ENCODE measurements around the gene PRAC1. TPM values are rescaled to one million over a fixed set of nuclear protein-coding genes. Genes with fewer than 3 reads are reported as not detected.

Gene PRAC1
- total and polyA plus RNA-seq, 2 of the 8 experiments (the other 6 are each of a cell fraction or from before 2014, with no cell fraction given) = not detected

GRCh38 chr17:48754500-48755261 lies 32.4 kb upstream of the PRAC1 start:
- no peak for FAIRE-seq
- Histone ChIP-seq H3K79me2 (ENCODE audit: control insufficient read depth in 1 of 2, insufficient read depth in 2 of 2, low read length in 2 of 2) (no peaks in the 10 kb centered on the region), H4K91ac (replicated peaks; ENCODE audit: insufficient read length, low read length) (no peak overlapping the region), H4K8ac (ENCODE audit: extremely low read depth, insufficient read depth, low read length) (no peak overlapping the region), H3K9ac (replicated peaks in 1 of 4; ENCODE audit: extremely low read depth in 1 of 4, low read depth in 3 of 4, low read length in 3 of 4) (no peak overlapping the region), H3K56ac (replicated peaks; ENCODE audit: insufficient read length, low read depth, low read length) (no peak overlapping the region), H3K27ac (ENCODE audit: low read depth, low read length) (no peak overlapping the region), H3K79me1 (ENCODE audit: low read depth, low read length) (no peaks in the 10 kb centered on the region), H2BK120ac (replicated peaks; ENCODE audit: low read depth, low read length) (no peak overlapping the region), H3K36me3 (ENCODE audit: control insufficient read depth in 2 of 4, insufficient read depth in 4 of 4, low read length in 3 of 4) (no peaks in the 10 kb centered on the region; a peak in 1 of 8 replicates), H3K18ac (ENCODE audit: extremely low read depth, low read length) (0 out of 2 replicates have a peak overlapping the region, but pooled peaks have one; percentile 6), H3K9me3 (ENCODE audit: insufficient read depth in 2 of 2, low read depth in 1 of 2, low read length in 1 of 2) (no peaks in the 10 kb centered on the region), H2BK5ac (ENCODE audit: low read depth, low read length) (no peak overlapping the region), H3K14ac (ENCODE audit: insufficient read length) (no peak overlapping the region), H2BK12ac (ENCODE audit: low read depth, low read length) (peak overlapping the region; percentile 35; the same call in 1 of the 2 replicates), H3K4me3 (ENCODE audit: extremely low read depth in 1 of 4, insufficient read depth in 2 of 4, low read depth in 3 of 4, low read length in 4 of 4) (peak overlapping the region in 1 of 4 experiments; percentile 28; a peak in 2 of 8 replicates), H2BK15ac (ENCODE audit: low read length) (no peak overlapping the region), H3K23me2 (ENCODE audit: low read depth, low read length) (peaks cover 2% of the 10 kb centered on the region; the same call in 1 of the 2 replicates), H2AK5ac (ENCODE audit: low read depth, low read length) (peak overlapping the region; percentile 0; the same call in 1 of the 2 replicates), H4K5ac (ENCODE audit: insufficient read length, low read depth, low read length) (no peak overlapping the region), H3K4ac (replicated peaks; ENCODE audit: insufficient read length, low read depth, low read length) (no peak overlapping the region), H2BK20ac (ENCODE audit: low read length) (no peak overlapping the region), H3K4me1 (replicated peaks in 1 of 4; ENCODE audit: control insufficient read depth in 3 of 4, insufficient read depth in 4 of 4, low read length in 3 of 4) (peaks cover 0 to 7% (median 3%) of the 10 kb centered on the region in 4 experiments; a peak in 4 of 7 replicates), H2AFZ (ENCODE audit: low read length) (no peak overlapping the region), H4K20me1 (replicated peaks in 1 of 2; ENCODE audit: control insufficient read depth in 1 of 2, insufficient read depth in 2 of 2, low read length in 2 of 2) (peaks cover 22 to 38% of the 10 kb centered on the region in 2 experiments), H3K23ac (ENCODE audit: insufficient read length) (no peak overlapping the region), H3K4me2 (ENCODE audit: insufficient read depth in 1 of 2, low read depth in 2 of 2, low read length in 2 of 2) (peak overlapping the region; percentile 8 to 53; a peak in 3 of 4 replicates), H3K27me3 (replicated peaks in 1 of 4; ENCODE audit: control insufficient read depth in 3 of 4, extremely low read depth in 1 of 4, insufficient read depth in 3 of 4, low read length in 3 of 4) (peaks cover 82 to 97% (median 94%) of the 10 kb centered on the region in 4 experiments)
- ChIA-PET CTCF (ENCODE audit: partially characterized antibody) (interaction anchor here (0.6 to 18.8 kb wide), 17 partner anchors 11 to 277 kb away, joined by 3 to 186 read pairs (median 4); no protein-coding TSS in a partner anchor), POLR2A (ENCODE audit: partially characterized antibody) (interaction anchor here (1.0 to 1.6 kb wide), 2 partner anchors 9 to 30 kb away, joined by 3 read pairs; no protein-coding TSS in a partner anchor)
- WGBS, 2 experiments (ENCODE audit: extremely low coverage in 1 of 2, insufficient coverage in 1 of 2, insufficient read length in 1 of 2, insufficient replicate concordance in 2 of 2, low coverage in 1 of 2, low lambda C conversion rate in 2 of 2, missing lambda C conversion rate in 1 of 2) = 11% methylated on average over 52 of the region's 52 CpGs; no CpG with 5 or more reads in 1 of the 2 experiments
- DNase-seq (ENCODE audit: low read depth in 1 of 2, low spot score in 2 of 2) = peak in 1 of 2 experiments; percentile 75
- TF ChIP-seq JUND (IDR thresholded peaks at IDR 0.05; ENCODE audit: low read length) (no peak), RNF2 (IDR thresholded peaks at IDR 0.05; ENCODE audit: borderline replicate concordance, low read depth, low read length, missing control alignments, poor library complexity, severe bottlenecking) (peak; percentile 91), SRF (IDR thresholded peaks at IDR 0.05; ENCODE audit: low read depth, low read length) (no peak), BRCA1 (IDR thresholded peaks at IDR 0.05; ENCODE audit: low read depth, low read length) (no peak), POU5F1 (IDR thresholded peaks at IDR 0.05; ENCODE audit: low read depth, low read length) (no peak), TEAD4 (IDR thresholded peaks at IDR 0.05; ENCODE audit: low read depth, low read length) (no peak), EGR1 (IDR thresholded peaks at IDR 0.05; ENCODE audit: borderline replicate concordance, low read depth, low read length) (peak; percentile 39; the same call in 1 of the 2 replicates), RAD21 (IDR thresholded peaks at IDR 0.05 in 1 of 2, conservative IDR thresholded peaks at IDR 0.05 in 1 of 2; ENCODE audit: low read depth in 2 of 2, low read length in 2 of 2) (peak in 1 of 2 experiments; percentile 17; a peak in 2 of 4 replicates)
- TF ChIP-seq, protein P1, sequence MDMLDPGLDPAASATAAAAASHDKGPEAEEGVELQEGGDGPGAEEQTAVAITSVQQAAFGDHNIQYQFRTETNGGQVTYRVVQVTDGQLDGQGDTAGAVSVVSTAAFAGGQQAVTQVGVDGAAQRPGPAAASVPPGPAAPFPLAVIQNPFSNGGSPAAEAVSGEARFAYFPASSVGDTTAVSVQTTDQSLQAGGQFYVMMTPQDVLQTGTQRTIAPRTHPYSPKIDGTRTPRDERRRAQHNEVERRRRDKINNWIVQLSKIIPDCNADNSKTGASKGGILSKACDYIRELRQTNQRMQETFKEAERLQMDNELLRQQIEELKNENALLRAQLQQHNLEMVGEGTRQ (IDR thresholded peaks at IDR 0.05; ENCODE audit: low read length) = no peak
